Effector memory CD4-positive, alpha-beta T cell (primary cell): Measurements from ENCODE around the gene PCED1B.
"Not testable (repeated sequence)": the region's sequence is repeated elsewhere in the genome, so short reads cannot be mapped to it uniquely, and the experiment has no call there.

Source experiments
- DNase-seq, 3 donors: peaks; one replicate each; pipeline ENCODE4 v3.0.0-alpha.2; 2020
- H3K27ac ChIP-seq: 2 replicates; pipeline ENCODE4 v1.7.0; 2013; ENCODE audit warnings: mild to moderate bottlenecking, low read length, moderate library complexity; ENCODE audit not compliant: insufficient read depth, poor library complexity, severe bottlenecking
- H3K27me3 ChIP-seq: replicated peaks from 2 replicates; pipeline ENCODE4 v1.7.0; 2013; ENCODE audit warnings: mild to moderate bottlenecking, low read length; ENCODE audit not compliant: insufficient read depth, control insufficient read depth, poor library complexity, severe bottlenecking
- H3K36me3 ChIP-seq: 2 replicates; pipeline ENCODE4 v1.7.0; 2013; ENCODE audit warnings: mild to moderate bottlenecking, low read length, moderate library complexity; ENCODE audit not compliant: control insufficient read depth, insufficient read depth
- H3K4me1 ChIP-seq: 2 replicates; pipeline ENCODE4 v1.7.0; 2013; ENCODE audit warnings: low read length, mild to moderate bottlenecking; ENCODE audit not compliant: control insufficient read depth, insufficient read depth, poor library complexity, severe bottlenecking
- H3K4me3 ChIP-seq: 2 replicates; pipeline ENCODE4 v1.7.0; 2013; ENCODE audit warnings: low read length, low read depth, mild to moderate bottlenecking; ENCODE audit not compliant: insufficient read depth, poor library complexity, severe bottlenecking
- H3K9me3 ChIP-seq: 2 replicates; pipeline ENCODE4 v1.7.0; 2013; ENCODE audit warnings: mild to moderate bottlenecking, low read length, moderate library complexity; ENCODE audit not compliant: control insufficient read depth

The PCED1B gene

DNA sequence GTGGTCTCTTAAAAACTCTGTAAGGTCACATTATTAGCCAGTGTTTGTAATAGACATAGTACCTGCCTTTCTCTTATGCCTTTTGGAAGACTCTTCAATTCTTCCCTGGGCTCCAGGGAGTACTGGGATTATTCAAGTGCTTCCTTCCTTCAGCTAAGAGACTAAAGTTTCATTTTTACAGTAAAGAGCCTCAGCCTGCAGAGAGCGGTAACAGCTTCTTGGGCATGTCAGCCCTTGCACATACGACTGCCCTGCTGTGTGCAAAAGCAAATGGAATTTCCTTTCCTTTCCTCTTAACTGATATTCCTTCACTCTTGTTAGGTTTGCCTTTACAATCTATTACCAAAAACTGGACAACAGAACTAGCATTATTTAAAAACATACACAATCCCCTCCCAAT, 33.3 kb downstream of the PCED1B start:
- H3K4me3 ChIP-seq: no peak overlapping the region
- H3K9me3 ChIP-seq: no peaks in the 10 kb centered on the region
- no peaks in the 10 kb centered on the region for H3K36me3 ChIP-seq
- no peaks in the 10 kb centered on the region for H3K27me3 ChIP-seq
- peaks cover 8% of the 10 kb centered on the region for H3K4me1 ChIP-seq
- H3K27ac ChIP-seq: no peak overlapping the region
- DNase-seq: no peak

DNA sequence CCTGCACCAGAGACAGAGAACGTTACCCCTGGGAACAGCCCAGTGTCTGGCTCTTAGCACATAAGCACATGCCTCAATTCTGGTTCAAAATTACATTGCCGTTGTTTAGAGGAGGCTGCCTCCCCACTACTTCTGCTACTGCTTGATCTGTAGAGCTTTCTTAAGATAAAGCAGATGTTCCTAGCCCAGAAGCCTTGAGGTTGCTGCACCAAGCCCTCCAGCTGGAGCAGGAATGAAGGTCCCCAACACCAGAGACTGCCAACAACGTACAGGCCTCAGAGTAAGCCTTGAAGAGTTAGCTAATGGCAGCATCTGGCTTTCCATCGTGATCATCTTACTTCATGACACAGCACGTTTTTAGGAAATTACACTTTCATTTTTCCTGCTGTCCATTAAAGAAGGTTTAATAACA, 35.1 kb downstream of the PCED1B start:
- Histone ChIP-seq H3K9me3 (no peaks in the 10 kb centered on the region), H3K27ac (no peak overlapping the region), H3K4me1 (peaks cover 8% of the 10 kb centered on the region), H3K36me3 (no peaks in the 10 kb centered on the region), H3K4me3 (no peak overlapping the region), H3K27me3 (no peaks in the 10 kb centered on the region)
- no peak for DNase-seq

GRCh38 chr12:47117305-47117704, 37.9 kb downstream of the PCED1B start:
- H3K9me3 ChIP-seq, H3K4me1 ChIP-seq, H3K27me3 ChIP-seq, DNase-seq, H3K27ac ChIP-seq, H3K4me3 ChIP-seq, H3K36me3 ChIP-seq: not testable (repeated sequence)

- Histone ChIP-seq H3K4me1 (no peaks in the 10 kb centered on the region), H3K9me3 (no peaks in the 10 kb centered on the region), H3K4me3 (no peak overlapping the region), H3K36me3 (no peaks in the 10 kb centered on the region), H3K27me3 (no peaks in the 10 kb centered on the region), H3K27ac (no peak overlapping the region)
- no peak for DNase-seq
These were observed 41.3 kb downstream of the PCED1B start for GRCh38 chr12:47120736-47121135.

DNA sequence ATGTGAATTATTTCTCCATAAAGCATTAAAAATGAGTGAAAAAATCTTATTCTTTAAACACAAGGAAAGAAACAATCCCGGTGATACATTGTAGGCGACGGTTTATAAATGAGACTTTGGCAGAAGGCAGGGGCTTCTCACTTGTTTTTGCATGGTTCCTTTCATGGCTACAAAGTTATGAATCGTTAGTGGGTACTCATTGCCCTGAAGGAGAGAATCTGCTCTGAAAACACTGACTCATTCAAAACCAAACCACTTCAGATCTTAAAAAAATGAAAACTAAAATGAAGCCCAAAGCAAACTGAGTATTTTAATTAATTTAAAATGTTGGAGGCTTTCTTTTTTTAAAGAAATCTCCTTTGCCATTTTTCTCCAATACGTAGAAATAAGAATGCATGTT, 41.7 kb downstream of the PCED1B start:
- Histone ChIP-seq H3K4me3 (no peak overlapping the region), H3K27me3 (no peaks in the 10 kb centered on the region), H3K9me3 (no peaks in the 10 kb centered on the region), H3K4me1 (no peaks in the 10 kb centered on the region), H3K27ac (no peak overlapping the region), H3K36me3 (no peaks in the 10 kb centered on the region)
- no peak for DNase-seq

- Histone ChIP-seq H3K36me3 (no peaks in the 10 kb centered on the region), H3K4me3 (no peak overlapping the region), H3K9me3 (no peaks in the 10 kb centered on the region), H3K27ac (no peak overlapping the region), H3K27me3 (no peaks in the 10 kb centered on the region), H3K4me1 (no peaks in the 10 kb centered on the region)
- DNase-seq: no peak
These were observed 43.2 kb downstream of the PCED1B start for GRCh38 chr12:47122602-47123001.

DNA sequence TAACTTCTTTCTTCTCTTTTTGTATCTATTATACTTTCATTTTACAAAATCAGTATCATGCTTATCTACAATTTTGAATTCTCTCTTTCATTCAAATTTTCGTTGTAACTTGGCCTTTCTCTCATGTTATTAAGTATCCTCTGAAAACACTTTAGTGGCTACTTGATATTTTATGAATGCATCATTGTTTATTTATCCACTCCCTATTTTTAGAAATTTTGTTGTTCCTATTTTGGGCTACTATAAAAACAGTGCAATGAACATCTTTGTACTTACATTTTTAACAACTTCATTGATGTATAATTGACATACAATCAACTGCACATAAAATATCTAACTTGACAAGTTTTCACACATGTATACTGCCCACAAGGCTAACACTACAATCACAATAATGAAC, 44.3 kb downstream of the PCED1B start:
- no peaks in the 10 kb centered on the region for H3K36me3 ChIP-seq
- no peaks in the 10 kb centered on the region for H3K27me3 ChIP-seq
- no peaks in the 10 kb centered on the region for H3K4me1 ChIP-seq
- no peak for DNase-seq
- H3K9me3 ChIP-seq: no peaks in the 10 kb centered on the region
- H3K4me3 ChIP-seq: no peak overlapping the region
- H3K27ac ChIP-seq: no peak overlapping the region

- Histone ChIP-seq H3K9me3 (no peaks in the 10 kb centered on the region), H3K27me3 (no peaks in the 10 kb centered on the region), H3K4me1 (no peaks in the 10 kb centered on the region), H3K27ac (no peak overlapping the region), H3K4me3 (no peak overlapping the region), H3K36me3 (no peaks in the 10 kb centered on the region)
- DNase-seq: no peak
These were observed 45.0 kb downstream of the PCED1B start for GRCh38 chr12:47124451-47124850.

- H3K36me3 ChIP-seq: no peaks in the 10 kb centered on the region
- no peak for DNase-seq
- H3K27me3 ChIP-seq: no peaks in the 10 kb centered on the region
- no peaks in the 10 kb centered on the region for H3K9me3 ChIP-seq
- H3K27ac ChIP-seq: no peak overlapping the region
- H3K4me1 ChIP-seq: no peaks in the 10 kb centered on the region
- H3K4me3 ChIP-seq: no peak overlapping the region
These were observed 46.8 kb downstream of the PCED1B start for GRCh38 chr12:47126246-47126645.

DNA sequence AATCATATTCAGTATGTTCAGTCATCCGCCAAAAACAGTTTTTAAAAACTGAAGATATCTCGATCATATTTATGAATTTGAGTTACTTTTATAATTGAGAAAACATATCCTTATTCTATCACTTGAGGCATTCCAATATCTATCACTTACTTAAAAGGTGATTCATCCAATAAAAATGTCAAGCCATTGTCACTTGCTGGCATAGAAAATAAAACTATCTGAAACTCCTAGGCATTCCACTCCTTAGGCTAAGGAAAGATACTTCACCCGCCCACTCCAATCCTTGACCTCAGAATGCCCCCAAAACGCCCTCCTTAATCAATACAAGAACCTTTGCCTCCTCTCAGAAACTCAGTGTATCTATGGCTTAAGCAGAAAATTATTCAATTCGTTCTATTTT, 51.6 kb downstream of the PCED1B start:
- Histone ChIP-seq H3K36me3 (peaks cover 3% of the 10 kb centered on the region), H3K4me3 (no peak overlapping the region), H3K27me3 (no peaks in the 10 kb centered on the region), H3K9me3 (no peaks in the 10 kb centered on the region), H3K27ac (no peak overlapping the region), H3K4me1 (no peaks in the 10 kb centered on the region)
- no peak for DNase-seq

DNA sequence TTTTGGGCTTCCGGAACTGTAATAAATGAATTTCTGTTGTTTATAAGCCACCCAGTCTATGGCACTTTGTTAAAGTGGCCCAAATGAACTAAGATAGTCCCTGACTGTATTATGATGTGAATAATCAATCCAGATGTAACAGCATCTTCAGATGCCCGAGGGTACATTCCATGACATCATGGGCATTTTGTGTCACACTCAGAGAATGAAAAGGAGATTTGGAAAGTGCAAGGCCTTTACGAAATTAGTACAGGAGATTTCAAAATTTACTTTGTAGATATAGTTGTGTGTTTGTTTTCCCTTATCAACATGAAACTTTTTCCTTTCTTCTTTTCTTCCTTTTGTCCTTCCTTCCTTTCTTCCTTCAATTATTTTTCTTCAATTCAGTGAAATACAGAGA, 54.6 kb downstream of the PCED1B start:
- no peak overlapping the region for H3K4me3 ChIP-seq
- no peak overlapping the region for H3K27ac ChIP-seq
- no peaks in the 10 kb centered on the region for H3K4me1 ChIP-seq
- peaks cover 3% of the 10 kb centered on the region for H3K36me3 ChIP-seq
- no peak for DNase-seq
- H3K9me3 ChIP-seq: no peaks in the 10 kb centered on the region
- H3K27me3 ChIP-seq: no peaks in the 10 kb centered on the region
